Liver (tissue), 9 donors: ENCODE results near the gene CPEB1. TPM values are rescaled to one million over a fixed set of nuclear protein-coding genes. Genes with fewer than 3 reads are reported as not detected.
"Not testable (repeated sequence)": the region's sequence is repeated elsewhere in the genome, so short reads cannot be mapped to it uniquely, and the experiment has no call there.

ENCODE experiments used
- DNase-seq: peaks from one replicate; pipeline ENCODE4 v3.0.0-alpha.2; 2017; ENCODE audit warnings: low spot score
- H3K27ac ChIP-seq, 2 donors: one replicate each; pipeline ENCODE4 v1.7.0; 2013; ENCODE audit warnings: inconsistent platforms in 2 of 2, low read length in 2 of 2, control low read depth in 1 of 2, low read depth in 1 of 2, mild to moderate bottlenecking in 1 of 2
- H3K27me3 ChIP-seq, 4 donors: one replicate each; pipeline versions ENCODE4 v1.6.1 to v1.7.0; 2013; ENCODE audit warnings: low read length in 3 of 4, inconsistent platforms in 1 of 4, mild to moderate bottlenecking in 1 of 4, moderate library complexity in 1 of 4; ENCODE audit not compliant: control insufficient read depth in 4 of 4, insufficient read depth in 4 of 4
- H3K36me3 ChIP-seq, 4 donors: one replicate each; pipeline versions ENCODE4 v1.6.1 to v1.7.0; 2013; ENCODE audit warnings: low read length in 3 of 4, mild to moderate bottlenecking in 3 of 4, low read depth in 1 of 4, moderate library complexity in 1 of 4; ENCODE audit not compliant: control insufficient read depth in 4 of 4, insufficient read depth in 3 of 4
- H3K4me1 ChIP-seq, 4 donors: one replicate each; pipeline versions ENCODE4 v1.6.1 to v1.7.0; 2013; ENCODE audit warnings: low read length in 3 of 4, mild to moderate bottlenecking in 3 of 4, moderate library complexity in 1 of 4; ENCODE audit not compliant: control insufficient read depth in 4 of 4, insufficient read depth in 4 of 4
- H3K4me3 ChIP-seq, 3 donors: one replicate each; pipeline versions ENCODE4 v1.6.1 to v1.7.0; 2013; ENCODE audit warnings: low read length in 3 of 3, control low read depth in 1 of 3, low read depth in 1 of 3, mild to moderate bottlenecking in 1 of 3
- H3K9ac ChIP-seq, 2 donors: one replicate each; pipeline ENCODE4 v1.7.0; 2013; ENCODE audit warnings: low read length in 2 of 2, mild to moderate bottlenecking in 2 of 2, moderate library complexity in 2 of 2, control low read depth in 1 of 2, low read depth in 1 of 2
- H3K9me3 ChIP-seq, 4 donors: one replicate each; pipeline versions ENCODE4 v1.6.1 to v1.7.0; 2013; ENCODE audit warnings: low read length in 3 of 4; ENCODE audit not compliant: control insufficient read depth in 4 of 4
- CTCF ChIP-seq: fragments of 150-350 bp; IDR thresholded peaks from 2 replicates; pipeline ENCODE4 v1.5.1; 2017; ENCODE audit warnings: improper control_type of control experiment, low read depth, low read length; ENCODE audit not compliant: missing input control
- FOXA1 ChIP-seq: IDR thresholded peaks from 2 replicates; pipeline ENCODE4 v1.6.1; 2016; ENCODE audit warnings: antibody characterized with exemption
- GABPA ChIP-seq, 2 donors: IDR thresholded peaks in 1 of 2; conservative IDR thresholded peaks in 1 of 2; 2 replicates each; pipeline ENCODE4 v1.6.1; 2016; ENCODE audit warnings: antibody characterized with exemption in 2 of 2, mild to moderate bottlenecking in 1 of 2, moderate library complexity in 1 of 2
- HNF4A ChIP-seq, 2 donors: conservative IDR thresholded peaks; 2 replicates each; pipeline ENCODE4 v1.6.1; 2016; ENCODE audit warnings: antibody characterized with exemption in 2 of 2, mild to moderate bottlenecking in 2 of 2
- NR2F2 ChIP-seq: IDR thresholded peaks from 2 replicates; pipeline ENCODE4 v1.6.1; 2016; ENCODE audit warnings: antibody characterized with exemption
- RAD21 ChIP-seq, 2 donors: IDR thresholded peaks; 2 replicates each; pipeline ENCODE4 v1.6.1; 2016; ENCODE audit warnings: antibody characterized with exemption in 2 of 2, mild to moderate bottlenecking in 2 of 2
- REST ChIP-seq: IDR thresholded peaks from 2 replicates; pipeline ENCODE4 v1.6.1; 2016; ENCODE audit warnings: antibody characterized with exemption, mild to moderate bottlenecking
- SP1 ChIP-seq: IDR thresholded peaks from 2 replicates; pipeline ENCODE4 v1.6.1; 2018; ENCODE audit warnings: antibody characterized with exemption, mild to moderate bottlenecking
- TAF1 ChIP-seq: conservative IDR thresholded peaks from 2 replicates; pipeline ENCODE4 v1.6.1; 2016; ENCODE audit warnings: antibody characterized with exemption, mild to moderate bottlenecking
- WGBS: extraction: QIAGEN DNeasy Blood & Tissue Kit; methylation state at CpG from one replicate; pipeline ENCODE4 v1.1.7; 2013; 5-methylcytosine and 5-hydroxymethylcytosine counted together
- polyA plus RNA-seq, 2 donors: library from polyadenylated mRNA; stranded (reverse) in 1 of 2; unstranded in 1 of 2; fragments of 200-250 nt in 1 of 2; fragments of >200 nt in 1 of 2; fragmentation: Nextera tagmentation in 1 of 2; extraction: Ambion mirVana in 1 of 2; gene quantifications; one replicate each; pipeline versions ENCODE4 v1.2.1 to v1.2.3, GENCODE V29; 2013 to 2015
- total RNA-seq, 2 donors: library from RNA; depleted of rRNA; stranded (reverse); fragments of >200 nt; gene quantifications; one replicate each; pipeline ENCODE4 v1.2.3, GENCODE V29; 2014
- donor health status: healthy.
- donor health status: healthy.
- donor health status: healthy.
- donor health status: healthy.
- donor health status: healthy.

CPEB1 gene
- total and polyA plus RNA-seq, 4 donors, result under 0.01 to 0.14 (median 0.05) TPM; not detected in 1

- DNase-seq, result no peak
- Histone ChIP-seq H3K9ac (no peak overlapping the region), H3K4me3 (no peak overlapping the region), H3K4me1 (peaks cover 0 to 3% (median 0%) of the 10 kb centered on the region in 4 donors), H3K27me3 (no peaks in the 10 kb centered on the region), H3K9me3 (no peaks in the 10 kb centered on the region), H3K36me3 (peaks cover 0 to 6% (median 2%) of the 10 kb centered on the region in 4 donors), H3K27ac (no peak overlapping the region)
- TF ChIP-seq TAF1 (no peak), FOXA1 (no peak), SP1 (no peak), NR2F2 (no peak), CTCF (no peak), REST (no peak), RAD21 (IDR thresholded peaks at IDR 0.05) (no peak), HNF4A (conservative IDR thresholded peaks at IDR 0.05) (no peak), GABPA (IDR thresholded peaks at IDR 0.05 in 1 of 2, conservative IDR thresholded peaks at IDR 0.05 in 1 of 2) (no peak)
- 85% methylated on average over 3 of the region's 3 CpGs for WGBS
Measured at GRCh38 chr15:82530006-82530405, 117.2 kb downstream of the CPEB1 start.

DNA sequence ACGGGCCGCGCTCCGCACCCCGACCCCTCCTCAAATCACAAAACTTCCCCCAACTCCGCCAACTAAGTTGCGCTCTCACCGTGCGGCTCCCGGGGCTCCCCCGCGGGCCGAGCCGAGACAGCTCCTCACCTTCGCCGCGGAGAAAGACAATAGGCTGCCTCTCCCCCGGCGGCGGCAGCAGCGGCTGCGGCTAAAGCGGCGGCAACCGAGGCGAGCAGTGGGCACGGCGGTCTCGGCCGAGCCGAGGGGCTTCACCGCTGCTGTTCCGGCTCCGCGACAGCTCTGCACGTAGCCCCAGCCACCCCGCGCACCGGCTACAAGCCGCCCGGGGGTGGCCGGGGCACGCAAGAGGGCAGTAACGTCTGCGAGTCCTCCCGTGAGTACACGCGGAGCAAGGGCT is 133.6 kb downstream of the CPEB1 start:
- H3K4me1 ChIP-seq, H3K4me3 ChIP-seq, H3K27me3 ChIP-seq, H3K27ac ChIP-seq, H3K36me3 ChIP-seq, DNase-seq, H3K9me3 ChIP-seq, H3K9ac ChIP-seq: not testable (repeated sequence)
- WGBS, result 0% methylated on average over 6 of the region's 48 CpGs

DNA sequence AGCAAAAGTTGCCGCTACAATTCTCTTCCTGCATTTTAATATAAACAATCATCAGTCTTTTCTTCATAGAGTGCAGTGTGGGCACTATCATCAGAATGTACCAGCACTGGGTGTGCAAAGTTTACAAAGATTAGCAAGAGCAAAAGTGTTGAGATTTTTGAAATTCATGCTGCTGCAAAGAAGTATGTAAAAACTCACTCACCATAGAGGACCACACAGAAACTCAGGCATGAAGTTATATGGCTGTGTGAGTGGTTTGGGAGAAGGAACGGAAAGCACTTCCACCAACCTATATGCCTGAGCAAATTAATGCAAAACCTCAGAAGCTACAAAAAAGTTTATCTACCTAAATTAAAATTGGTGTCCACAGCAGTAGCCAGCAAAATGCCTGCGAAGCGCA is 139.5 kb downstream of the CPEB1 start:
- H3K27ac ChIP-seq, H3K27me3 ChIP-seq, H3K9me3 ChIP-seq, H3K4me1 ChIP-seq, H3K36me3 ChIP-seq, H3K4me3 ChIP-seq, H3K9ac ChIP-seq, DNase-seq: not testable (repeated sequence)
- 95% methylated on average over 2 of the region's 4 CpGs for WGBS

DNA sequence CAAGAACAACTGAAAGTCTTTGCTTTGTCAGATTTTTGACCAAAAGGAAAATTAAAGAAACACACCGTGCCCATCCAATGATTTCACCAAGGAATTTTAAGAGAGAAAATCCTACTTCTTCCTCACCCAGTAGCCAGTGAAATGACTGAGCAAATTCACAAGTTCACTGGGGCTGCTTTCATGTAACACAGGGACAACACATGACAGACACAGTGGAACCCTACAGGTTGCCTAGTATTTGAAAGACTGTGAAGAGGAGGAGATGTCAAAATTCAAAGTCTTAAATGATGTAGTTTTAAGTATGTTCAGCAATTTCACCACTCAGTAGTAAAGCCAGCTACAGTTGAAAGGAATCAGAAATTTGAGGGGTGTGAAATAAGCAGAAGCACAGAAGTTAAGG is 140.1 kb downstream of the CPEB1 start:
- H3K27ac ChIP-seq, H3K9ac ChIP-seq, H3K9me3 ChIP-seq, H3K4me3 ChIP-seq, H3K4me1 ChIP-seq, H3K36me3 ChIP-seq, DNase-seq, H3K27me3 ChIP-seq: not testable (repeated sequence)
- 96% methylated on average over 1 of the region's 1 CpG for WGBS

DNA sequence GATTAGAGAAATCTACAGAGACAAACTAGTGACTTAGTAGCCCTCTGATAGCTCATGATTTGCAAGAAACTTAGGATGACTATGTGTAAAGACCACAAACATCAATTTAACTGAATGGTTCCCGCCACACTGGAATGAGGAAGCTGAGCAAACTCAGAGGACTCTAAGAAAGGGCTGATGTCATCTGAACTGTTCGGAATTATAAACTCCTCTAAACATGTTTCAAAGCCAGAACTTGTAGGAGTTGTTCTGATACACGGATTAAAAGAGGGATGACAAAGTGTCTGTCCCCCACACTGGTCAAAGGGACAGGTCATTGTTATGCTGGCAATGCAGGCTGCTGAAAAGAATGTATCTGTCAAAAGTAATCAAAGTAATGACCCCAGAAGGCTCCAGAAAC is 141.3 kb downstream of the CPEB1 start:
- H3K27ac ChIP-seq, H3K9me3 ChIP-seq, H3K4me3 ChIP-seq, H3K36me3 ChIP-seq, H3K9ac ChIP-seq, H3K4me1 ChIP-seq, DNase-seq, H3K27me3 ChIP-seq: not testable (repeated sequence)
- WGBS, result no CpG with 5 or more reads among the region's 3 CpGs

DNA sequence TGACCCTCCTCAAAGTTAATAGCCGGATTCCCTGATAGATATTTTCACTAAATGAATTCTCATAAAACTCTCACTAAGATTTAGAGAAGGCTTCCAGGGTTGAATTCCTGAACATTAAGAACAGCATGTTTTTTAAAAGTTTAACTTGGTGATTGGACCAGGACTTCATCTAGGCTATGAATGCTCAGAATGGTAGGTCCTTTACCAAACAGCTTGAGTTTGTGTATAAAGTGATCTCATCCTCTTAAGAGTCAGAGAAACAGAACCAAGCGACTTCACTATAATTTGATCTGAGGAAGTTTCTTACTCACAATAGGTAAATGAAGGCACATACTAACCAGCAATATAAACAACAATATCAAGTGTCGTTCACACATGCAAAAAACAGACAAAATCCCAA is 143.1 kb downstream of the CPEB1 start:
- H3K27me3 ChIP-seq, H3K9ac ChIP-seq, H3K9me3 ChIP-seq, H3K36me3 ChIP-seq, H3K4me3 ChIP-seq, H3K27ac ChIP-seq, DNase-seq, H3K4me1 ChIP-seq: not testable (repeated sequence)
- WGBS, result 69% methylated on average over 1 of the region's 3 CpGs
